ENCODE results near the gene PIAS4. TPM values are rescaled to one million over a fixed set of nuclear protein-coding genes. Genes with fewer than 3 reads are reported as not detected.
"Not testable (repeated sequence)": the region's sequence is repeated elsewhere in the genome, so short reads cannot be mapped to it uniquely, and the experiment has no call there.

PIAS4 gene
- total RNA-seq, 1 experiment from 2014 or later: 45.7 TPM

- Histone ChIP-seq H3K4me1 (peaks cover 4% of the 10 kb centered on the region; the same call in 1 of the 2 replicates), H3K4me3 (ENCODE audit: low read depth, low read length) (peak overlapping the region; percentile 92), H3K36me3 (ENCODE audit: control insufficient read depth, insufficient read depth, low read length) (no peaks in the 10 kb centered on the region; the same call in 1 of the 2 replicates), H3K9me3 (no peaks in the 10 kb centered on the region), H3K27me3 (replicated peaks; ENCODE audit: control insufficient read depth, insufficient read depth, low read length) (no peaks in the 10 kb centered on the region)
- H3K27ac Mint-ChIP-seq (ENCODE audit: unreplicated experiment): peak overlapping the region; percentile 78
- intact Hi-C loops (cut with micrococcal nuclease; ENCODE audit: unreplicated experiment): loop anchor here (5.0 kb wide), 1 partner anchor 59 kb away; the partner anchor contains the start of gene ZBTB7A
- H3K4me1 Mint-ChIP-seq (ENCODE audit: low read depth, unreplicated experiment): peaks cover 5% of the 10 kb centered on the region
- H3K4me3 Mint-ChIP-seq (ENCODE audit: unreplicated experiment): peak overlapping the region; percentile 86
- ChIA-PET CTCF (interaction anchor here (0.5 to 1.4 kb wide), 4 partner anchors 20 to 1464 kb away, joined by 3 to 11 read pairs (median 4); no protein-coding TSS in a partner anchor), POLR2A (interaction anchor here (0.6 to 1.0 kb wide), 3 partner anchors 11 to 24 kb away, joined by 3 to 7 read pairs (median 4); partner anchors contain the start of gene EEF2)
- H3K36me3 Mint-ChIP-seq (ENCODE audit: insufficient read depth, unreplicated experiment): peaks cover 13% of the 10 kb centered on the region
- H3K27me3 Mint-ChIP-seq (ENCODE audit: insufficient read depth, unreplicated experiment): no peaks in the 10 kb centered on the region
- no peak for TF ChIP-seq CTCF (IDR thresholded peaks at IDR 0.05; ENCODE audit: insufficient read depth in 1 of 2, low read depth in 1 of 2, low read length in 1 of 2, severe bottlenecking in 1 of 2, unreplicated experiment in 1 of 2)
- DNase-seq: peak in 1 of 2 experiments; percentile 14
- no TSS peak for BruUV-seq (replicated peaks)
- H3K9me3 Mint-ChIP-seq (ENCODE audit: unreplicated experiment): no peaks in the 10 kb centered on the region
Observed at GRCh38 chr19:4007836-4008539, 452 bp downstream of the PIAS4 start.

GRCh38 chr19:4009990-4010807 lies 2.7 kb downstream of the PIAS4 start:
- TF ChIP-seq CTCF (IDR thresholded peaks at IDR 0.05; ENCODE audit: insufficient read depth in 1 of 2, low read depth in 1 of 2, low read length in 1 of 2, severe bottlenecking in 1 of 2, unreplicated experiment in 1 of 2): no peak
- Histone ChIP-seq H3K36me3 (ENCODE audit: control insufficient read depth, insufficient read depth, low read length) (peaks cover 1% of the 10 kb centered on the region), H3K9me3 (no peaks in the 10 kb centered on the region), H3K4me1 (peaks cover 4% of the 10 kb centered on the region; the same call in 1 of the 2 replicates), H3K27me3 (replicated peaks; ENCODE audit: control insufficient read depth, insufficient read depth, low read length) (no peaks in the 10 kb centered on the region), H3K4me3 (ENCODE audit: low read depth, low read length) (no peak overlapping the region)
- no peak overlapping the region for H3K4me3 Mint-ChIP-seq (ENCODE audit: unreplicated experiment)
- ChIA-PET CTCF (no interaction called here), POLR2A (no interaction called here)
- H3K27ac Mint-ChIP-seq (ENCODE audit: unreplicated experiment): no peak overlapping the region
- peaks cover 19% of the 10 kb centered on the region for H3K36me3 Mint-ChIP-seq (ENCODE audit: insufficient read depth, unreplicated experiment)
- no TSS peak for BruUV-seq (replicated peaks)
- H3K27me3 Mint-ChIP-seq (ENCODE audit: insufficient read depth, unreplicated experiment): no peaks in the 10 kb centered on the region
- peaks cover 5% of the 10 kb centered on the region for H3K4me1 Mint-ChIP-seq (ENCODE audit: low read depth, unreplicated experiment)
- intact Hi-C loops (cut with micrococcal nuclease; ENCODE audit: unreplicated experiment): loop anchor here (5.0 kb wide), 1 partner anchor 57 kb away; the partner anchor contains the start of gene ZBTB7A
- DNase-seq: no peak
- H3K9me3 Mint-ChIP-seq (ENCODE audit: unreplicated experiment): no peaks in the 10 kb centered on the region

- ChIA-PET CTCF (no interaction called here), POLR2A (no interaction called here)
- TF ChIP-seq CTCF (IDR thresholded peaks at IDR 0.05; ENCODE audit: insufficient read depth in 1 of 2, low read depth in 1 of 2, low read length in 1 of 2, severe bottlenecking in 1 of 2, unreplicated experiment in 1 of 2): no peak
- intact Hi-C loops (cut with micrococcal nuclease; ENCODE audit: unreplicated experiment): no loop called here
- Mint-ChIP-seq H3K27me3 (ENCODE audit: insufficient read depth, unreplicated experiment) (no peaks in the 10 kb centered on the region), H3K9me3 (ENCODE audit: unreplicated experiment) (no peaks in the 10 kb centered on the region), H3K4me3 (ENCODE audit: unreplicated experiment) (no peak overlapping the region), H3K36me3 (ENCODE audit: insufficient read depth, unreplicated experiment) (peaks cover 24% of the 10 kb centered on the region), H3K4me1 (ENCODE audit: low read depth, unreplicated experiment) (peaks cover 5% of the 10 kb centered on the region), H3K27ac (ENCODE audit: unreplicated experiment) (no peak overlapping the region)
- H3K36me3 ChIP-seq (ENCODE audit: control insufficient read depth, insufficient read depth, low read length): peaks cover 1% of the 10 kb centered on the region
- no peak overlapping the region for H3K4me3 ChIP-seq (ENCODE audit: low read depth, low read length)
- H3K4me1 ChIP-seq: peaks cover 4% of the 10 kb centered on the region; the same call in 1 of the 2 replicates
- no peaks in the 10 kb centered on the region for H3K9me3 ChIP-seq
- DNase-seq: no peak
- BruUV-seq (replicated peaks): no TSS peak
- no peaks in the 10 kb centered on the region for H3K27me3 ChIP-seq (replicated peaks; ENCODE audit: control insufficient read depth, insufficient read depth, low read length)
Observed at GRCh38 chr19:4010808-4011110, 3.2 kb downstream of the PIAS4 start.

DNA sequence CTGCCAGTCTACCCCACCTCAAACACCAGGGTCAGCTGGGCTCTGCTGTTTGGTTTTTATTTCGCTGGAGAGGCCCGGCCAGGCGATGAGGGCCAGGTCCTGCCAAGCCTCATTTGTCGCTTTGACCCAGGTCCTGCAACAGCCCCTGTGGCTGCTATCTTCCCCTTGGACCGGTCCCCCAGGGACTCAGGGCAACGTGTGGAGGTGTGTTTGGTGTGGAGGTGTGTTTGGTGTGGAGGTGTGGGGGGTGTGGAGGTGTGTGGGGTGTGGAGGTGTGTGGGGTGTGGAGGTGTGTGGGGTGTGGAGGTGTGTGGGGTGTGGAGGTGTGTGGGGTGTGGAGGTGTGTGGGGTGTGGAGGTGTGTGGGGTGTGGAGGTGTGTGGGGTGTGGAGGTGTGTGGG lies 3.9 kb downstream of the PIAS4 start:
- H3K4me1 ChIP-seq; H3K4me3 Mint-ChIP-seq (ENCODE audit: unreplicated experiment); H3K27me3 ChIP-seq (replicated peaks; ENCODE audit: control insufficient read depth, insufficient read depth, low read length); H3K27me3 Mint-ChIP-seq (ENCODE audit: insufficient read depth, unreplicated experiment); H3K36me3 ChIP-seq (ENCODE audit: control insufficient read depth, insufficient read depth, low read length); POLR2A ChIA-PET; CTCF ChIA-PET; H3K4me3 ChIP-seq (ENCODE audit: low read depth, low read length); BruUV-seq (replicated peaks); H3K9me3 Mint-ChIP-seq (ENCODE audit: unreplicated experiment); intact Hi-C loops (cut with micrococcal nuclease; ENCODE audit: unreplicated experiment); H3K9me3 ChIP-seq; DNase-seq; H3K27ac Mint-ChIP-seq (ENCODE audit: unreplicated experiment); H3K4me1 Mint-ChIP-seq (ENCODE audit: low read depth, unreplicated experiment): not testable (repeated sequence)
- H3K36me3 Mint-ChIP-seq (ENCODE audit: insufficient read depth, unreplicated experiment): peaks cover 26% of the 10 kb centered on the region

Data from Caco-2 (cell line).